Measurements from ENCODE around the gene ZNF606.

DNA sequence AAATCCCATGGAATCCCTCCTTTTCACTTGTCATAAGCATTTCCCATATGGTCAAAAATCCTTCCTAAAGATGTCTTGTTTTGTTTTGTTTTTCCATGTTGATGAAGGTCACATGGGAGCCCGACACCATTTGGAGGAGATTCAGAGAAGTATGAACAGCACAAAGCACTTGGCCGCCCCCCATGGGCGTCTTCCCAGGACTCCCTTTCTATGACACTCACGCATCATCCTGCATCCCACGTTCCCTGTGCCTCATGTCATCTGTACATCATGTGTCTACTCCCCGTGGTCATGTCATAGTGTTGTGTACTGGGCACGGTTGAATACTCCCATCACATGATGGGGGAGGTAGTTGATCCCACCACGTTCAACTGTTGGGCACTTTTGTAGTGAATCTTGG is 33.2 kb upstream of the ZNF606 start:
- no peak for TF ChIP-seq ELF4 (IDR thresholded peaks at IDR 0.05)
- no peak for TF ChIP-seq FOXM1 (IDR thresholded peaks at IDR 0.05; ENCODE audit: borderline replicate concordance)
- no peak for TF ChIP-seq HDGF (IDR thresholded peaks at IDR 0.05; ENCODE audit: borderline replicate concordance)
- TF ChIP-seq L3MBTL2 (conservative IDR thresholded peaks at IDR 0.05), result no peak
- no peak for TF ChIP-seq SUZ12 (IDR thresholded peaks at IDR 0.05)
- no peak for TF ChIP-seq SP1 (IDR thresholded peaks at IDR 0.05)
- no peak for TF ChIP-seq TARDBP (IDR thresholded peaks at IDR 0.05)
- no peak for TF ChIP-seq BHLHE40 (IDR thresholded peaks at IDR 0.05; ENCODE audit: borderline replicate concordance)
- no peak for TF ChIP-seq ZNF384 (IDR thresholded peaks at IDR 0.05)

Data from HEK293T (cell line).